Astrocyte of the cerebellum (primary cell): ENCODE data around the gene C6orf132.

Source experiments
- DNase-seq: peaks from one replicate; pipeline ENCODE4 v3.0.0-alpha.2; 2011; ENCODE audit warnings: low read depth
- H3K4me3 ChIP-seq: 2 replicates; pipeline ENCODE4 v1.5.1; 2011; ENCODE audit warnings: mild to moderate bottlenecking, low read depth, low read length, moderate library complexity
- in situ Hi-C: cut with HindIII; loops from 2 replicates; pipeline ENCODE4 v1.10.0; 2017; ENCODE audit warnings: low sequenced_read_pairs
- TF ChIP-seq, protein P1 (sequence below): IDR thresholded peaks from 2 replicates; pipeline ENCODE4 v1.5.1; 2012; ENCODE audit warnings: low read length, low read depth, moderate library complexity, mild to moderate bottlenecking; ENCODE audit errors: missing control alignments

The C6orf132 gene

DNA sequence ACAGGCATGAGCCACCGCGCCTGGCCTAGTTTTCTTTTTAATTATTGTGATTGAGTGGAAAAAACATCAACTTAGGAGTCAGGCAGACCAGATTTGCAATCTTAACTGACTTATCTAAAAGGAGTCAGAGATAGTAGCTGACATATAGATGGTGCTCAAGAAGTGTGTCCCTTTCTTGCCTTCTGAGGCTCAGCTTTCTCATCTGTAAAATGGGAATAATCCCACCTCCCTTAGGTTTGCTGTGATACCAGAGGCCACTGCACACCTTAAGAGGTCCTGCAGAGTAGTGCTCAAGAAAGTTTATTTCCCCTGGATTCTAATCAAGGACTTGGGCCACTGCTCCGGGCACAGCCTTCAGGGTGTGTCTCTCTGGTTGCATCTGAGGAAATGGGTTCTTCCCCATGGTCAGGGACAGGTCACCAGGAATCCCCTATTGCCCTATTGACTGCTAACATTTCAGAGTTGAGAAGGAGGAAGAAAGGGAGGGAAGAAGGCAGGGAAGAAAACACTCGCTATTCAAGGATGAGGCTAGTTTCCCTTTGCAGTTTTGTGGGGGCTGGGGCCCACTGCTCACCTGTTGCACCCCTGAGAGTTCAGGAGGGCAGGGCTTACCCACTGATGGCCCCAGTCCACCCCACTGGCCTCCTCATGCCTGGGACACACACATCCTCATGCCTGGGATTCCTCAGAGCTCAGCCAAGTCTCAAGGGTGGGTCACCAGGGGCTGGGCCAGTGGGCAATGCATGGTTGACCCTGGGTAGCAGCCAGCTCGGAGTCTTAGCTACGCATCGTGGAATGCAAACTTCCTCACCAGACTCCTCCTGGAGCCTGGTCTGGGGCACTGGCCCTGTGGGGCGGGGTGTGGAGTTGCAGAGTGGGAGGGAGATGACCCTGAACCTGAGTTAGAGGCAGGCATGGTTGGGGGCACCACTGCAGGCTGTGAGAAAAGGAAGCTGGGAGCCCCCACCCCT lies 21.2 kb downstream of the C6orf132 start:
- TF ChIP-seq, protein P1, sequence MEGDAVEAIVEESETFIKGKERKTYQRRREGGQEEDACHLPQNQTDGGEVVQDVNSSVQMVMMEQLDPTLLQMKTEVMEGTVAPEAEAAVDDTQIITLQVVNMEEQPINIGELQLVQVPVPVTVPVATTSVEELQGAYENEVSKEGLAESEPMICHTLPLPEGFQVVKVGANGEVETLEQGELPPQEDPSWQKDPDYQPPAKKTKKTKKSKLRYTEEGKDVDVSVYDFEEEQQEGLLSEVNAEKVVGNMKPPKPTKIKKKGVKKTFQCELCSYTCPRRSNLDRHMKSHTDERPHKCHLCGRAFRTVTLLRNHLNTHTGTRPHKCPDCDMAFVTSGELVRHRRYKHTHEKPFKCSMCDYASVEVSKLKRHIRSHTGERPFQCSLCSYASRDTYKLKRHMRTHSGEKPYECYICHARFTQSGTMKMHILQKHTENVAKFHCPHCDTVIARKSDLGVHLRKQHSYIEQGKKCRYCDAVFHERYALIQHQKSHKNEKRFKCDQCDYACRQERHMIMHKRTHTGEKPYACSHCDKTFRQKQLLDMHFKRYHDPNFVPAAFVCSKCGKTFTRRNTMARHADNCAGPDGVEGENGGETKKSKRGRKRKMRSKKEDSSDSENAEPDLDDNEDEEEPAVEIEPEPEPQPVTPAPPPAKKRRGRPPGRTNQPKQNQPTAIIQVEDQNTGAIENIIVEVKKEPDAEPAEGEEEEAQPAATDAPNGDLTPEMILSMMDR = no peak
- H3K4me3 ChIP-seq = no peak overlapping the region
- DNase-seq = no peak
- in situ Hi-C loops = no loop called here

DNA sequence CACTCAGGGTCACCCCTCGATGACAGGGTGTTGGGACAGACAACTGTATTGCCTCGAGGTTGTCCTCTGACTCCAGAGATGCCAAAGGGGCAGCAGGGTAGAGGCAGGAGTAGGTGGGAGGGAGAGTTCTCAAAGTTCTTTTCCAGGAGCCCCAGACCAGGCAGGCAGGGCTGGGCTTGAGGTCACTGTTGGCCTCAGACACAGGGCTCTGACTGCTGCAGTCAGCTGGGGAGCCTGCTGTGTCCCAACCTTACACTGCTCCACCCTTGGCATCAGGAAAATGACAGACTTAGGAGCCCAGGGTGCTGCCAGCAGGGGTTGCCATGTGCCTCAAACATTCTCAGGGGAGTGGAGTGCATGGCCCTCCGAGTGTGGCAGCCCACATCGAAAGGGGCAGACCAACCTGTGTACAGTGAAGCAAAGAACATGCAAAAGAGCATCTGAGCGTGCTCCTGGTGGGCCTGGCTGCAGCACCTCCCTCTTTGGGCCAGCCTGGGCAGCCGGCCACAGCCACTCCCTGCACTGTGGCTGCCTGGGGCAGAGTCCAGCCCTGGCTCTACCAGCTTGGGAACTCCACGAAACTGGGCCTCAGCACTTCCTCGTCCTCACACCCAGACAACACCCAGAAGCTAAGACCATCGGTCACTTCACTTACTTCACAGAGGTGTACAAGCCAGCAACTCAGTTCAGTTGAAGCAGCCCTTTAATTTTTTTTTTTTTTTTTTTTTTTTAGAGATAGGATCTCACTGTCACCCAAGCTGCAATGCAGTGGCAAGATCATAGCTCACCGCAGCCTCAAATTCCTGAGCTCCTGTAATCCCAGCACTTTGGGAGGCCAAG lies 24.0 kb downstream of the C6orf132 start:
- TF ChIP-seq, protein P1 = no peak
- DNase-seq = no peak
- no peak overlapping the region for H3K4me3 ChIP-seq
- in situ Hi-C loops = no loop called here

DNA sequence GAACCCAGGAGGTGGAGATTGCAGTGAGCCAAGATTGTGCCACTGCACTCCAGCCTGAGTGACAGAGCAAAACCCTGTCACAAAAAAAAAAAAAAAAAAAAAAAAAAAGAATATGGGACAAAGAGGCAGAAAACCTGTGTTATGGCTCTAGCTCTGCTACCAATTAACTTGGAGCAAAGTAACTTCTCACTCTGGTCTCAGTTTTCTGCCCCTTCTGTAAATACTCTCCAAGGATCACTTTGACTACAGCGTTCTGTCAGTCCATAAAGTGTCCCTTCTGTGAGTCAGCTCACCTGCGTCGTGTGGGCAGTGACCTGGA lies 24.6 kb downstream of the C6orf132 start:
- no peak overlapping the region for H3K4me3 ChIP-seq
- in situ Hi-C loops = no loop called here
- DNase-seq = no peak
- TF ChIP-seq, protein P1 = no peak

DNA sequence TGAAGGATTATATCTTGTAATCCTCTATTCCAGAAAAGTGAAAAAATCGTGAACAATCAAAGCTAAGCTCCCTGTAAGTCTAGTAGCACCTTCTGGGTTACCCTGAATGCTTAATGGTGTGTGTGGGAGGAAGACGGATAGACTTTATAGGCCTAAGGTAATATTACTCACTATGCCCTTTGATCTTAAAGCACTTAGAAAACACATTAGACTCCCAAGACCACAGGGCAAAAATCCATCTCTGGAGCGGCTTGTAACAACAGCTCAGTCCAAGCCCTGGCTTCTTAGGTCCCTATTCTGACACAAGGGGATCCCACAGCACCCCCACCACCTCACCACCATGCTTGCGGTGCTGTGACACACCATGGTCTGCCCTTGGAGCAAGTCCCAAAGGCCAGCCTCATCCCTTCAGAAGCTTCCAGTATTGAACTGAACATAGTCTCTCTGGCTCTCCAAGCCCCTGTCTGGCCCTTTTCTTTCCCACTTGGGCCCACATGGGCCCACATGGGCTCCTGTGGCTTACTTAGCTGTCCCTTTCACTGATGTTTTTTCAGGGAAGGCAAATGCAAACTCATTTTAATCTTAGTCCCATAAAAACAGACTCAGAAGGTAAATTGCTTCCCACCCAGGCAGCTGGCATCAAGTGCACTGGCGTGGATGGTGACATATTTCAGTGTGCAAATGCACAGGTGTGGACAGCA lies 28.3 kb downstream of the C6orf132 start:
- TF ChIP-seq, protein P1 = no peak
- no peak for DNase-seq
- in situ Hi-C loops = no loop called here
- no peak overlapping the region for H3K4me3 ChIP-seq

DNA sequence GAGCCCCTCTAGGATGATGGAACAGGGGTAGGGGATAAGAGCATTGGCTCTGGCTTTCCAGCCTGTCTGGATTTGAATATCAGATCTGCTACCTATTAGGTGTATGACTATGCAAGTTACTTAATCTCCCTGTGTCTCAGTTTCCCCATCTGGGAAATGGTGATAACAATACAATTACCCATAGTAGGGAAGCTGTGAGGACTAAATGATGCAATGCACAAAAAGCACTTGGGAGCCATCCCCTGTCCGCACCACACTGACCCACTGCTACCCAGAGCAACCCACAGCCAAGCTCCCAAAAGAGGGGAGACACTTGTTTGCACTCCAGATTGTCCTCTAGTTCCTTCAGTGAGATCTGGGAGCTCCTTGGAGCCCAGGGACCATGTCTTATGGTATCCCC lies 30.1 kb downstream of the C6orf132 start:
- in situ Hi-C loops = no loop called here
- DNase-seq = no peak
- TF ChIP-seq, protein P1 = no peak
- H3K4me3 ChIP-seq = no peak overlapping the region

DNA sequence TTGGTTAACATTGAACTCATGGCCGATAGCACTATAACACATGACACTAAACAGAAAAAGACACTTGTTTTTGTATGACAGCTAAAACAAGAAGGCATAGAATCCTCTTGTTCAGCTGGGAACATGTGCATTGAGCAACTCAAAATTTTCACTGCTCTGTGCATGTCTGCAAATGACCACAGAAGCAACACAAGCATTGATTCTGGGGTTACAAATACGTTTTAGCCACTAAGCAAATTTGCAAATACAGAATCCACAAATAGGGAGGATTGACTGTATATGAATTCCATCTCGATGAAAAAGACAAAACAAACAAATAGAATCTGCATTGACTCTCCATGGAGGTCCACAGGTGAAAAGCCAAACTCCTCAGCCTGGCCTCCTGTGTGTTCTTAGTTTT lies 31.7 kb downstream of the C6orf132 start:
- TF ChIP-seq, protein P1 = no peak
- DNase-seq = no peak
- no peak overlapping the region for H3K4me3 ChIP-seq
- in situ Hi-C loops = no loop called here
